H9 (cell line): ENCODE measurements around the gene SLC7A9. TPM values are rescaled to one million over a fixed set of nuclear protein-coding genes. Genes with fewer than 3 reads are reported as not detected.
"Not testable (repeated sequence)": the region's sequence is repeated elsewhere in the genome, so short reads cannot be mapped to it uniquely, and the experiment has no call there.

Source experiments
- DNase-seq: peaks from one replicate; pipeline ENCODE4 v3.0.0-alpha.2; 2017
- H2AFZ ChIP-seq: one replicate; pipeline ENCODE4 v1.6.1; 2013; ENCODE audit warnings: mild to moderate bottlenecking, low read length, control low read depth, moderate library complexity
- H2AK5ac ChIP-seq: 2 replicates; pipeline ENCODE4 v1.6.1; 2013; ENCODE audit warnings: low read length, control low read depth, mixed read lengths; ENCODE audit not compliant: insufficient read length
- H2BK120ac ChIP-seq: one replicate; pipeline ENCODE4 v1.6.1; 2013; ENCODE audit warnings: low read depth, mild to moderate bottlenecking, low read length, control low read depth, inconsistent platforms; ENCODE audit not compliant: poor library complexity, severe bottlenecking
- H2BK12ac ChIP-seq: 2 replicates; pipeline ENCODE4 v1.6.1; 2013; ENCODE audit warnings: low read length, control low read depth, mixed read lengths, low read depth; ENCODE audit not compliant: insufficient read length
- H2BK15ac ChIP-seq: 2 replicates; pipeline ENCODE4 v1.6.1; 2013; ENCODE audit warnings: low read depth, low read length, control low read depth
- H2BK20ac ChIP-seq: one replicate; pipeline ENCODE4 v1.6.1; 2013; ENCODE audit warnings: low read depth, mild to moderate bottlenecking, low read length, control low read depth, inconsistent platforms; ENCODE audit not compliant: poor library complexity, severe bottlenecking
- H2BK5ac ChIP-seq: 2 replicates; pipeline ENCODE4 v1.6.1; 2013; ENCODE audit warnings: low read length, control low read depth, mixed read lengths; ENCODE audit not compliant: insufficient read length
- H3K14ac ChIP-seq: 2 replicates; pipeline ENCODE4 v1.6.1; 2013; ENCODE audit warnings: low read length, control low read depth; ENCODE audit not compliant: insufficient read depth
- H3K18ac ChIP-seq: 2 replicates; pipeline ENCODE4 v1.6.1; 2013; ENCODE audit warnings: low read depth, mild to moderate bottlenecking, mixed read lengths, low read length, control low read depth; ENCODE audit not compliant: insufficient read length
- H3K23ac ChIP-seq: 2 replicates; pipeline ENCODE4 v1.6.1; 2013; ENCODE audit warnings: low read length, control low read depth, mixed read lengths, low read depth; ENCODE audit not compliant: insufficient read length
- H3K23me2 ChIP-seq: 2 replicates; pipeline ENCODE4 v1.6.1; 2013; ENCODE audit warnings: low read depth, mild to moderate bottlenecking, mixed read lengths, low read length, control low read depth; ENCODE audit not compliant: insufficient read length, poor library complexity, severe bottlenecking
- H3K27ac ChIP-seq: 2 replicates; pipeline ENCODE4 v1.5.1; 2013; ENCODE audit warnings: low read length, control low read depth, mixed read lengths, low read depth; ENCODE audit not compliant: insufficient read length
- H3K27me3 ChIP-seq: 2 replicates; pipeline ENCODE4 v1.6.1; 2013; ENCODE audit warnings: low read length, control low read depth, inconsistent platforms; ENCODE audit not compliant: insufficient read depth
- H3K4ac ChIP-seq: 2 replicates; pipeline ENCODE4 v1.6.1; 2013; ENCODE audit warnings: low read depth, mild to moderate bottlenecking, control low read depth, inconsistent platforms, low read length, moderate library complexity
- H3K4me1 ChIP-seq: 2 replicates; pipeline ENCODE4 v1.6.1; 2013; ENCODE audit warnings: low read length, control low read depth, inconsistent platforms; ENCODE audit not compliant: insufficient read depth
- H3K4me2 ChIP-seq: 2 replicates; pipeline ENCODE4 v1.6.1; 2013; ENCODE audit warnings: low read length, control low read depth, mixed read lengths; ENCODE audit not compliant: insufficient read length, insufficient read depth
- H3K56ac ChIP-seq: 2 replicates; pipeline ENCODE4 v1.6.1; 2013; ENCODE audit warnings: low read depth, mild to moderate bottlenecking, mixed read lengths, low read length, control low read depth; ENCODE audit not compliant: insufficient read length
- H3K79me1 ChIP-seq: 2 replicates; pipeline ENCODE4 v1.6.1; 2013; ENCODE audit warnings: low read depth, mild to moderate bottlenecking, moderate library complexity, low read length, control low read depth, inconsistent platforms; ENCODE audit not compliant: insufficient read depth, poor library complexity, severe bottlenecking
- H3K79me2 ChIP-seq: 2 replicates; pipeline ENCODE4 v1.6.1; 2013; ENCODE audit warnings: low read length, control low read depth, inconsistent platforms; ENCODE audit not compliant: insufficient read depth
- H3K9ac ChIP-seq: 2 replicates; pipeline ENCODE4 v1.6.1; 2013; ENCODE audit warnings: low read length, control low read depth, mixed read lengths; ENCODE audit not compliant: insufficient read length; ENCODE audit errors: extremely low read depth
- H3K9me3 ChIP-seq: one replicate; pipeline ENCODE4 v1.6.1; 2013; ENCODE audit warnings: low read depth, low read length, inconsistent platforms; ENCODE audit not compliant: control insufficient read depth
- H3T11ph ChIP-seq: one replicate; pipeline ENCODE4 v1.6.1; 2013; ENCODE audit warnings: mild to moderate bottlenecking, low read length, control low read depth, inconsistent platforms
- H4K20me1 ChIP-seq: one replicate; pipeline ENCODE4 v1.6.1; 2013; ENCODE audit not compliant: control insufficient read depth, insufficient read length, insufficient read depth
- H4K5ac ChIP-seq: 2 replicates; pipeline ENCODE4 v1.6.1; 2013; ENCODE audit warnings: low read depth, mild to moderate bottlenecking, mixed read lengths, low read length, control low read depth; ENCODE audit not compliant: insufficient read length
- H4K8ac ChIP-seq: replicated peaks from 2 replicates; pipeline ENCODE4 v1.6.1; 2013; ENCODE audit warnings: low read length, control low read depth, mixed read lengths, low read depth; ENCODE audit not compliant: insufficient read length
- H4K91ac ChIP-seq: 2 replicates; pipeline ENCODE4 v1.6.1; 2013; ENCODE audit warnings: low read depth, mild to moderate bottlenecking, moderate library complexity, mixed read lengths, low read length, control low read depth; ENCODE audit not compliant: insufficient read length
- H3K27ac Mint-ChIP-seq, 3 experiments: 2 replicates in 2 of 3; 3 replicates in 1 of 3; pipeline ENCODE4 v1.8.0; 2020 to 2021; ENCODE audit warnings: mixed read lengths in 3 of 3, mild to moderate bottlenecking in 1 of 3, moderate library complexity in 1 of 3
- H3K27me3 Mint-ChIP-seq: 2 replicates; pipeline ENCODE4 v1.8.0; 2021; ENCODE audit warnings: low read depth, mild to moderate bottlenecking, moderate library complexity, mixed read lengths
- H3K36me3 Mint-ChIP-seq, 3 experiments: 2 replicates in 2 of 3; 3 replicates in 1 of 3; pipeline ENCODE4 v1.8.0; 2020 to 2021; ENCODE audit warnings: low read depth in 3 of 3, mixed read lengths in 3 of 3; ENCODE audit not compliant: insufficient read depth in 1 of 3
- H3K4me1 Mint-ChIP-seq, 2 experiments: 2 replicates each; pipeline ENCODE4 v1.8.0; 2020; ENCODE audit warnings: mixed read lengths in 2 of 2
- H3K4me3 Mint-ChIP-seq, 2 experiments: 2 replicates in 1 of 2; 3 replicates in 1 of 2; pipeline ENCODE4 v1.8.0; 2020 to 2021; ENCODE audit warnings: mild to moderate bottlenecking in 2 of 2, mixed read lengths in 2 of 2, moderate library complexity in 1 of 2
- H3K9me3 Mint-ChIP-seq, 2 experiments: 2 replicates in 1 of 2; 3 replicates in 1 of 2; pipeline ENCODE4 v1.8.0; 2020; ENCODE audit warnings: mild to moderate bottlenecking in 2 of 2, mixed read lengths in 2 of 2, moderate library complexity in 1 of 2
- CTCF ChIP-seq: fragments of 200-600 bp; sonication (generic); conservative IDR thresholded peaks from 3 replicates; pipeline ENCODE4 v1.8.0; 2021; ENCODE audit warnings: antibody characterized with exemption, mild to moderate bottlenecking
- WGBS: extraction: QIAGEN DNeasy Blood & Tissue Kit; methylation state at CpG from one replicate; pipeline ENCODE4 v1.1.7; 2013; ENCODE audit warnings: missing lambda C conversion rate, low lambda C conversion rate, mixed read lengths; ENCODE audit not compliant: insufficient read length; ENCODE audit errors: extremely low coverage; 5-methylcytosine and 5-hydroxymethylcytosine counted together
- total RNA-seq: library from RNA; stranded (reverse); gene quantifications from 2 replicates; pipeline ENCODE4 v1.2.1, GENCODE V29; 2021

SLC7A9 gene
- total RNA-seq, 1 experiment from 2014 or later, result not detected

DNA sequence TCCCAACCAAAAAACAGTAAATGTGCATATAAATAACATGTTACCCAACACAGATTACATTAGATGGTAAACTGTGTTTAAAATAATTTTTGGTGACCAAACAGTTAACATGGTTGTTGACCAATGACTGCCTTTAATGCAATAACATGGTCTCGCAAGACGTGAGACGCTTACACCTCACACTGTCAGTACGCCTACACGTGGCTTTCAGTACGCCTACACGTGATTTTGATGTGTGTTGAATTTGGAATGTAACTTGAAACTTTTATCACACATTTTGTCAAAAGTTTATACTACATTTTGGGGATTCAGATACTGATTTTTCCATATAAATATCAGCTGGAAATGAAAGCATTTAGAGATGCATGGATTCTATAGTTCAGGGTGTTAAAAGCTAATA, 32.0 kb downstream of the SLC7A9 start:
- Histone ChIP-seq H3K79me1 (no peaks in the 10 kb centered on the region), H2BK20ac (no peak overlapping the region), H3K4me2 (no peak overlapping the region), H3K9me3 (no peaks in the 10 kb centered on the region), H3T11ph (no peak overlapping the region), H3K4ac (no peak overlapping the region), H2BK120ac (no peak overlapping the region), H3K14ac (no peak overlapping the region), H3K23me2 (no peaks in the 10 kb centered on the region), H4K8ac (no peak overlapping the region), H2BK5ac (no peak overlapping the region), H2AK5ac (no peak overlapping the region), H4K91ac (no peak overlapping the region), H3K27ac (no peak overlapping the region), H3K9ac (no peak overlapping the region), H3K23ac (no peak overlapping the region), H3K4me1 (no peaks in the 10 kb centered on the region), H3K18ac (no peak overlapping the region), H4K5ac (no peak overlapping the region), H3K79me2 (no peaks in the 10 kb centered on the region), H2BK15ac (no peak overlapping the region), H2BK12ac (no peak overlapping the region), H3K27me3 (no peaks in the 10 kb centered on the region), H4K20me1 (no peaks in the 10 kb centered on the region), H2AFZ (no peak overlapping the region), H3K56ac (no peak overlapping the region)
- Mint-ChIP-seq H3K27ac (no peak overlapping the region), H3K9me3 (peaks cover 11 to 13% of the 10 kb centered on the region in 2 experiments; a peak in 4 of 5 replicates), H3K4me3 (no peak overlapping the region), H3K4me1 (no peaks in the 10 kb centered on the region), H3K27me3 (no peaks in the 10 kb centered on the region; the same call in 1 of the 2 replicates), H3K36me3 (peaks cover 0 to 4% (median 0%) of the 10 kb centered on the region in 3 experiments; a peak in 2 of 7 replicates)
- no CpG with 5 or more reads among the region's 7 CpGs for WGBS
- TF ChIP-seq CTCF, result no peak
- DNase-seq, result no peak

GRCh38 chr19:32833388-32833787, 36.2 kb downstream of the SLC7A9 start:
- H3K4me1 ChIP-seq, H3K14ac ChIP-seq, H3T11ph ChIP-seq, DNase-seq, H3K79me1 ChIP-seq, H2AK5ac ChIP-seq, H4K91ac ChIP-seq, H2BK120ac ChIP-seq, H3K18ac ChIP-seq, H2BK5ac ChIP-seq, H3K27ac Mint-ChIP-seq, H3K4me2 ChIP-seq, H3K27me3 Mint-ChIP-seq, H4K8ac ChIP-seq, H3K27ac ChIP-seq, H2BK15ac ChIP-seq, H3K9me3 Mint-ChIP-seq, H3K4ac ChIP-seq, H3K27me3 ChIP-seq, H3K9me3 ChIP-seq, H3K36me3 Mint-ChIP-seq, H2AFZ ChIP-seq, H3K79me2 ChIP-seq, H3K23me2 ChIP-seq, H2BK20ac ChIP-seq, H4K20me1 ChIP-seq, H3K23ac ChIP-seq, H3K56ac ChIP-seq, H3K9ac ChIP-seq, H3K4me3 Mint-ChIP-seq, H4K5ac ChIP-seq, H2BK12ac ChIP-seq: not testable (repeated sequence)
- H3K4me1 Mint-ChIP-seq, result peaks cover 7 to 12% of the 10 kb centered on the region in 2 experiments
- WGBS, result no CpG with 5 or more reads among the region's 7 CpGs
